ENCODE results near the gene HDAC10. TPM values are rescaled to one million over a fixed set of nuclear protein-coding genes. Genes with fewer than 3 reads are reported as not detected.
A peak's percentile ranks its signal among the peaks of the same experiment; 100 is the strongest.
"Not testable (repeated sequence)": the region's sequence is repeated elsewhere in the genome, so short reads cannot be mapped to it uniquely, and the experiment has no call there.

HDAC10 gene
- total RNA-seq, 2 experiments from 2014 or later = 71.4 to 75.9 TPM

- Mint-ChIP-seq H3K27ac (no peak overlapping the region), H3K9me3 (ENCODE audit: insufficient read depth) (no peaks in the 10 kb centered on the region), H3K36me3 (ENCODE audit: low read depth) (peaks cover 18% of the 10 kb centered on the region), H3K4me1 (ENCODE audit: low read depth) (no peaks in the 10 kb centered on the region), H3K27me3 (ENCODE audit: low read depth) (no peaks in the 10 kb centered on the region), H3K4me3 (no peak overlapping the region)
- ChIA-PET CTCF (no interaction called here), POLR2A (no interaction called here)
- no peak for DNase-seq
- no peak for ATAC-seq
These were observed 30.3 kb upstream of the HDAC10 start for GRCh38 chr22:50281384-50281760.

- Mint-ChIP-seq H3K27me3 (ENCODE audit: low read depth) (no peaks in the 10 kb centered on the region), H3K9me3 (ENCODE audit: insufficient read depth) (no peaks in the 10 kb centered on the region), H3K4me1 (ENCODE audit: low read depth) (no peaks in the 10 kb centered on the region), H3K4me3 (no peak overlapping the region), H3K27ac (no peak overlapping the region), H3K36me3 (ENCODE audit: low read depth) (peaks cover 18% of the 10 kb centered on the region)
- CTCF ChIA-PET = no interaction called here
- POLR2A ChIA-PET = no interaction called here
- DNase-seq (no peak), ATAC-seq (no peak)
These were observed 29.8 kb upstream of the HDAC10 start for GRCh38 chr22:50280708-50281383.

GRCh38 chr22:50280022-50280707, 29.1 kb upstream of the HDAC10 start:
- Mint-ChIP-seq H3K27ac (no peak overlapping the region), H3K36me3 (ENCODE audit: low read depth) (peaks cover 23% of the 10 kb centered on the region), H3K4me3 (no peak overlapping the region), H3K9me3 (ENCODE audit: insufficient read depth) (no peaks in the 10 kb centered on the region), H3K27me3 (ENCODE audit: low read depth) (no peaks in the 10 kb centered on the region), H3K4me1 (ENCODE audit: low read depth) (peaks cover 4% of the 10 kb centered on the region)
- POLR2A ChIA-PET = no interaction called here
- CTCF ChIA-PET = no interaction called here
- DNase-seq (no peak), ATAC-seq (no peak)

- no peak for DNase-seq
- H3K4me3 Mint-ChIP-seq = no peak overlapping the region
- H3K27me3 Mint-ChIP-seq (ENCODE audit: low read depth) = no peaks in the 10 kb centered on the region
- H3K4me1 Mint-ChIP-seq (ENCODE audit: low read depth) = peaks cover 4% of the 10 kb centered on the region
- H3K9me3 Mint-ChIP-seq (ENCODE audit: insufficient read depth) = no peaks in the 10 kb centered on the region
- ChIA-PET POLR2A (no interaction called here), CTCF (no interaction called here)
- ATAC-seq = no peak
- H3K27ac Mint-ChIP-seq = no peak overlapping the region
- H3K36me3 Mint-ChIP-seq (ENCODE audit: low read depth) = peaks cover 22% of the 10 kb centered on the region
These were observed 28.0 kb upstream of the HDAC10 start for GRCh38 chr22:50278956-50279619.

GRCh38 chr22:50278461-50278860, 27.4 kb upstream of the HDAC10 start:
- no peak overlapping the region for H3K27ac Mint-ChIP-seq
- ATAC-seq (no peak), DNase-seq (no peak)
- H3K36me3 Mint-ChIP-seq (ENCODE audit: low read depth) = peaks cover 22% of the 10 kb centered on the region
- H3K9me3 Mint-ChIP-seq (ENCODE audit: insufficient read depth) = no peaks in the 10 kb centered on the region
- no peaks in the 10 kb centered on the region for H3K27me3 Mint-ChIP-seq (ENCODE audit: low read depth)
- ChIA-PET CTCF (no interaction called here), POLR2A (no interaction called here)
- peaks cover 4% of the 10 kb centered on the region for H3K4me1 Mint-ChIP-seq (ENCODE audit: low read depth)
- no peak overlapping the region for H3K4me3 Mint-ChIP-seq

- Mint-ChIP-seq H3K9me3 (ENCODE audit: insufficient read depth) (no peaks in the 10 kb centered on the region), H3K27ac (no peak overlapping the region), H3K4me1 (ENCODE audit: low read depth) (peaks cover 4% of the 10 kb centered on the region), H3K4me3 (no peak overlapping the region), H3K36me3 (ENCODE audit: low read depth) (peaks cover 22% of the 10 kb centered on the region), H3K27me3 (ENCODE audit: low read depth) (peaks cover 3% of the 10 kb centered on the region)
- CTCF ChIA-PET = no interaction called here
- POLR2A ChIA-PET = no interaction called here
- ATAC-seq (no peak), DNase-seq (no peak)
These were observed 26.7 kb upstream of the HDAC10 start for GRCh38 chr22:50277761-50278160.

GRCh38 chr22:50276143-50276542, 25.1 kb upstream of the HDAC10 start:
- no peak overlapping the region for H3K27ac Mint-ChIP-seq
- H3K4me3 Mint-ChIP-seq = no peak overlapping the region
- POLR2A ChIA-PET = interaction anchor here (0.8 to 1.5 kb wide), 4 partner anchors 15 to 66 kb away, joined by 3 to 4 read pairs (median 4); no protein-coding TSS in a partner anchor
- H3K4me1 Mint-ChIP-seq (ENCODE audit: low read depth) = peaks cover 9% of the 10 kb centered on the region
- H3K9me3 Mint-ChIP-seq (ENCODE audit: insufficient read depth) = no peaks in the 10 kb centered on the region
- DNase-seq (peak; percentile 63), ATAC-seq (peak; percentile 59)
- CTCF ChIA-PET = interaction anchor here (0.6 to 2.1 kb wide), 24 partner anchors 13 to 344 kb away, joined by 3 to 33 read pairs (median 4); partner anchors contain the start of genes DENND6B and TUBGCP6
- peaks cover 22% of the 10 kb centered on the region for H3K36me3 Mint-ChIP-seq (ENCODE audit: low read depth)
- peaks cover 8% of the 10 kb centered on the region for H3K27me3 Mint-ChIP-seq (ENCODE audit: low read depth)

- Mint-ChIP-seq H3K36me3 (ENCODE audit: low read depth) (peaks cover 18% of the 10 kb centered on the region), H3K4me1 (ENCODE audit: low read depth) (peaks cover 14% of the 10 kb centered on the region), H3K4me3 (no peak overlapping the region), H3K27ac (no peak overlapping the region), H3K27me3 (ENCODE audit: low read depth) (peaks cover 8% of the 10 kb centered on the region), H3K9me3 (ENCODE audit: insufficient read depth) (no peaks in the 10 kb centered on the region)
- CTCF ChIA-PET = interaction anchor here (1.0 to 2.1 kb wide), 9 partner anchors 12 to 345 kb away, joined by 3 to 33 read pairs (median 5); partner anchors contain the start of gene DENND6B
- ATAC-seq (no peak), DNase-seq (no peak)
- POLR2A ChIA-PET = interaction anchor here (1.3 to 1.5 kb wide), 3 partner anchors 18 to 67 kb away, joined by 3 to 4 read pairs (median 4); no protein-coding TSS in a partner anchor
These were observed 24.4 kb upstream of the HDAC10 start for GRCh38 chr22:50275181-50276055.

- ChIA-PET CTCF (interaction anchor here (0.9 to 1.5 kb wide), 2 partner anchors 67 to 92 kb away, joined by 4 to 6 read pairs; no protein-coding TSS in a partner anchor), POLR2A (no interaction called here)
- Mint-ChIP-seq H3K9me3 (ENCODE audit: insufficient read depth) (no peaks in the 10 kb centered on the region), H3K4me3 (no peak overlapping the region), H3K27ac (no peak overlapping the region), H3K36me3 (ENCODE audit: low read depth) (peaks cover 18% of the 10 kb centered on the region), H3K27me3 (ENCODE audit: low read depth) (peaks cover 8% of the 10 kb centered on the region), H3K4me1 (ENCODE audit: low read depth) (peaks cover 14% of the 10 kb centered on the region)
- ATAC-seq (no peak), DNase-seq (no peak)
These were observed 23.7 kb upstream of the HDAC10 start for GRCh38 chr22:50274771-50275170.

- CTCF ChIA-PET = interaction anchor here (0.9 to 2.1 kb wide), 4 partner anchors 52 to 92 kb away, joined by 4 to 6 read pairs (median 6); no protein-coding TSS in a partner anchor
- peak; percentile 66 for DNase-seq
- Mint-ChIP-seq H3K36me3 (ENCODE audit: low read depth) (peaks cover 18% of the 10 kb centered on the region), H3K4me3 (no peak overlapping the region), H3K27me3 (ENCODE audit: low read depth) (peaks cover 8% of the 10 kb centered on the region), H3K9me3 (ENCODE audit: insufficient read depth) (no peaks in the 10 kb centered on the region), H3K27ac (no peak overlapping the region), H3K4me1 (ENCODE audit: low read depth) (peaks cover 19% of the 10 kb centered on the region)
- POLR2A ChIA-PET = no interaction called here
- ATAC-seq = no peak
These were observed 23.2 kb upstream of the HDAC10 start for GRCh38 chr22:50274311-50274710.

- H3K4me1 Mint-ChIP-seq (ENCODE audit: low read depth) = peaks cover 22% of the 10 kb centered on the region
- POLR2A ChIA-PET = interaction anchor here (1.0 kb wide), 1 partner anchor 251 kb away, joined by 4 read pairs; the partner anchor contains the start of gene SCO2
- not testable (repeated sequence) for H3K27ac Mint-ChIP-seq
These were observed 22.7 kb upstream of the HDAC10 start for GRCh38 chr22:50273781-50274180.

More at GRCh38 chr22:50273781-50274180, 22.7 kb upstream of the HDAC10 start:
- H3K27me3 Mint-ChIP-seq (ENCODE audit: low read depth); DNase-seq; H3K4me3 Mint-ChIP-seq; H3K9me3 Mint-ChIP-seq (ENCODE audit: insufficient read depth); ATAC-seq: not testable (repeated sequence)
- CTCF ChIA-PET = interaction anchor here (0.8 to 2.1 kb wide), 9 partner anchors 20 to 196 kb away, joined by 3 to 8 read pairs (median 5); no protein-coding TSS in a partner anchor
- H3K36me3 Mint-ChIP-seq (ENCODE audit: low read depth) = peaks cover 17% of the 10 kb centered on the region
